Osteocyte (in vitro differentiated cells): ENCODE data around the gene SERAC1. TPM values are rescaled to one million over a fixed set of nuclear protein-coding genes. Genes with fewer than 3 reads are reported as not detected.

Experiments used
- DNase-seq: peaks from one replicate; pipeline ENCODE4 v3.0.0; 2021; ENCODE audit warnings: mixed read lengths; ENCODE audit not compliant: unreplicated experiment; ENCODE audit errors: extremely low spot score
- H3K27ac Mint-ChIP-seq: one replicate; pipeline ENCODE4 v1.8.0; 2021; ENCODE audit warnings: mild to moderate bottlenecking, mixed read lengths; ENCODE audit not compliant: unreplicated experiment
- H3K27me3 Mint-ChIP-seq: one replicate; pipeline ENCODE4 v1.8.0; 2021; ENCODE audit warnings: mixed read lengths; ENCODE audit not compliant: unreplicated experiment
- H3K36me3 Mint-ChIP-seq: one replicate; pipeline ENCODE4 v1.8.0; 2021; ENCODE audit warnings: mixed read lengths; ENCODE audit not compliant: unreplicated experiment
- H3K4me1 Mint-ChIP-seq: one replicate; pipeline ENCODE4 v1.8.0; 2021; ENCODE audit warnings: mixed read lengths; ENCODE audit not compliant: unreplicated experiment
- H3K4me3 Mint-ChIP-seq: one replicate; pipeline ENCODE4 v1.8.0; 2021; ENCODE audit warnings: mild to moderate bottlenecking, moderate library complexity, mixed read lengths; ENCODE audit not compliant: unreplicated experiment
- H3K9me3 Mint-ChIP-seq: one replicate; pipeline ENCODE4 v1.8.0; 2021; ENCODE audit warnings: mixed read lengths; ENCODE audit not compliant: unreplicated experiment
- total RNA-seq: library from RNA; stranded (reverse); gene quantifications from 2 replicates; pipeline ENCODE4 v1.2.1, GENCODE V29; 2021
- TF ChIP-seq, protein P1 (sequence below): fragments of 200-600 bp; sonication (generic); IDR thresholded peaks from 2 replicates; pipeline ENCODE4 v1.5.0; 2021; ENCODE audit warnings: antibody characterized with exemption, mild to moderate bottlenecking, moderate library complexity

Gene SERAC1
- total RNA-seq, 1 donor from 2014 or later, result 10.3 TPM

DNA sequence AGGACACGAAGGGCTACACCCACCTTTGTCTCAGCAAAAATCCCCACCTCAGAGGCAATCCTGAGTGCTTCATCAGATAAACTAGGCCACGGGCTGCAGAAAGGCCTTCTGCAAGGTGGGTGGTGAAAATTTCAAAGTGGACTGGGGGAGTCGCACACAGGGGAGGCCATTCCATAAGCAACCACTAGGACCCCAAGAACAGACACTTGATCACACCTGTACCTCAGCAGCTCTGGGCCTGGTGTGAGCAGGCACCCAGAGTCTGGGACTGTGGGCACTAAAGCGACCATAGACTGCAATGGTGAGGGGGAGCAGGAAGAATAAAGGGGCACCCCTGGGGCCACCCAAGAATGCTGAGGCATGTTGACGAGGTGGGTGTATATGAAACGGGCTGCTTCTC, 52.6 kb downstream of the SERAC1 start:
- Mint-ChIP-seq H3K9me3 (no peaks in the 10 kb centered on the region), H3K4me3 (no peak overlapping the region), H3K27me3 (no peaks in the 10 kb centered on the region), H3K27ac (no peak overlapping the region), H3K4me1 (no peaks in the 10 kb centered on the region), H3K36me3 (peaks cover 31% of the 10 kb centered on the region)
- no peak for DNase-seq
- TF ChIP-seq, protein P1, sequence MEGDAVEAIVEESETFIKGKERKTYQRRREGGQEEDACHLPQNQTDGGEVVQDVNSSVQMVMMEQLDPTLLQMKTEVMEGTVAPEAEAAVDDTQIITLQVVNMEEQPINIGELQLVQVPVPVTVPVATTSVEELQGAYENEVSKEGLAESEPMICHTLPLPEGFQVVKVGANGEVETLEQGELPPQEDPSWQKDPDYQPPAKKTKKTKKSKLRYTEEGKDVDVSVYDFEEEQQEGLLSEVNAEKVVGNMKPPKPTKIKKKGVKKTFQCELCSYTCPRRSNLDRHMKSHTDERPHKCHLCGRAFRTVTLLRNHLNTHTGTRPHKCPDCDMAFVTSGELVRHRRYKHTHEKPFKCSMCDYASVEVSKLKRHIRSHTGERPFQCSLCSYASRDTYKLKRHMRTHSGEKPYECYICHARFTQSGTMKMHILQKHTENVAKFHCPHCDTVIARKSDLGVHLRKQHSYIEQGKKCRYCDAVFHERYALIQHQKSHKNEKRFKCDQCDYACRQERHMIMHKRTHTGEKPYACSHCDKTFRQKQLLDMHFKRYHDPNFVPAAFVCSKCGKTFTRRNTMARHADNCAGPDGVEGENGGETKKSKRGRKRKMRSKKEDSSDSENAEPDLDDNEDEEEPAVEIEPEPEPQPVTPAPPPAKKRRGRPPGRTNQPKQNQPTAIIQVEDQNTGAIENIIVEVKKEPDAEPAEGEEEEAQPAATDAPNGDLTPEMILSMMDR, result no peak

DNA sequence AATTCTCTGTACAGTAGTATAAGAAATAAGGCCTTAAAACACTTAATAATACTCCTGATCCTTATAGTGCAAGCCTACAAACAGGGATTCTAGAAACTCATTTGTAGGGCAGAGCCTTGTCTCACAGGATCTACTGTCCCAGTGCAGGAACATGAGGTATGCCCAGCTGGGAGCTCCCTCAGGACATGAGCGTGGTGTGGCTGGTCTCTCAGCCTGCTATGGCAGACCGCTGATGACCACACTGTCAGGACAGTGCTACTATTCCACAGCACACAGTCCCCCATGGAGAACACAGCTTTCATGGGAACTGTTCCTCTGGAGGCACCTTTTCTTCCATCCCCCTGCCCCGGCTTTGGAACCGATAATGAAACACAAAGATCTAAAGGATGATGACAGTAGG, 53.0 kb downstream of the SERAC1 start:
- no peak for DNase-seq
- peaks cover 29% of the 10 kb centered on the region for H3K36me3 Mint-ChIP-seq

DNA sequence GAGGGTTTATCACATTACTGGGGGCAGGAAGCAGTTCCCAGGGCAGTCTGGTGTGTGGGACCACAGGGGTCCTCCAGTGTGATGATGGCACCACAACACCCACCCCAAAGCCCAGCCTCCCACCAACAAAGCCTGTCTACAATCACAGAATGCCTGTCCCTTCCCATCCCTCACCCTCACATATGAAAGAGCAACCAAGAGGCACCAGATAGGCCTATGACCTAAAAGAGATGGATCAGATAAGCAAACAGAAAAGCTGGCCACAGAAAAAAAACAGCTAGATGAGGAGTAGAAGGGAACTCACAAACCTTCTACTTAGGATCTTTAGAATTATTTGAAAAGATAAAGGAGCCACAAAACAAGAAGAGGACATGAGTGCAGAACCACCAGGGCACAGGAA, 54.3 kb downstream of the SERAC1 start:
- Mint-ChIP-seq H3K4me3 (no peak overlapping the region), H3K4me1 (no peaks in the 10 kb centered on the region), H3K9me3 (no peaks in the 10 kb centered on the region), H3K36me3 (peaks cover 37% of the 10 kb centered on the region), H3K27me3 (no peaks in the 10 kb centered on the region), H3K27ac (no peak overlapping the region)
- TF ChIP-seq, protein P1, result no peak
- no peak for DNase-seq

More for the DNA sequence above, 53.0 kb downstream of the SERAC1 start:
- no peak overlapping the region for H3K4me3 Mint-ChIP-seq
- H3K27ac Mint-ChIP-seq, result no peak overlapping the region
- no peaks in the 10 kb centered on the region for H3K9me3 Mint-ChIP-seq
- TF ChIP-seq, protein P1, result no peak
- no peaks in the 10 kb centered on the region for H3K27me3 Mint-ChIP-seq
- H3K4me1 Mint-ChIP-seq, result no peaks in the 10 kb centered on the region

DNA sequence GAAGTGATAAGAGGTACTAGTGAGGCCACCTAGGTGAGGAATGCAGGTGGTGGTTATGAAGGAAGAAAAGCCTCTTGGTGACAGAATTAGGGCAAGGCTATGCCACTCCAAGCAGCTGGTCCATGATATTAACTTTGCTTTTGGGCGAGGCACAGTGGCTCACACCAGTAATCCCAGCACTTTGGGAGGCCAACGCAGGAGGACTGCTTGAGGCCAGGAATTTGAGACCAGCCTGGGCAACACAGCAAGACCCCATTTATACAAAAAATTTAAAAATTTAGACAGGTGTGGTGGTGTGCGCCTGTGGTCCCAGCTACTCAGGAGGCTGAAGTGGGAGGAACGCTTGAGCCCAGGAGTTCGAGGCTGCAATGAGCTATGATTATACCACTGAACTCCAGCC, 56.1 kb downstream of the SERAC1 start:
- Mint-ChIP-seq H3K36me3 (peaks cover 35% of the 10 kb centered on the region), H3K27ac (no peak overlapping the region), H3K4me1 (no peaks in the 10 kb centered on the region), H3K4me3 (no peak overlapping the region), H3K27me3 (no peaks in the 10 kb centered on the region), H3K9me3 (no peaks in the 10 kb centered on the region)
- no peak for DNase-seq
- TF ChIP-seq, protein P1, result no peak

DNA sequence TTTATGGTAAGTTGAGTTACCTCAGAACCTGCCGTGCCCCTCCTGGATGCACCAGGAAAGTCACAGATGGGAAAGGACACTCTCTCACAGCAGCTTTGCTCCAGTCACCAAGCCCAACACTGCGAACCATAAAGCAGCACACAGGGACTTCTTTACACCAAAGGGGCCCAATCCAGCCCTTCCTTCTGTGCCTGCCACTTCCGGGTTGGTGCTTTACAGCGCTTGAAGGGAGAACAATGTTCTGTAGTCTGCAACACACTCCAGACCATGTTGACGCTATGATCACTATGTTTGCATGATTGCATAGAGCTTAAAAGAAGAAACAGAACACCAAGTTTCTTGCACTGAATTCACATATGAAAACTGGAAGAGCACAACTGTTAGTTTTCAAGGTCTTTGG, 57.1 kb downstream of the SERAC1 start:
- TF ChIP-seq, protein P1, result no peak
- no peaks in the 10 kb centered on the region for H3K27me3 Mint-ChIP-seq
- peaks cover 36% of the 10 kb centered on the region for H3K36me3 Mint-ChIP-seq

More for the DNA sequence above, 57.1 kb downstream of the SERAC1 start:
- H3K27ac Mint-ChIP-seq, result no peak overlapping the region
- H3K4me3 Mint-ChIP-seq, result no peak overlapping the region
- H3K9me3 Mint-ChIP-seq, result no peaks in the 10 kb centered on the region
- no peak for DNase-seq
- H3K4me1 Mint-ChIP-seq, result no peaks in the 10 kb centered on the region
